Measurements from ENCODE around the gene MAD1L1.

DNA sequence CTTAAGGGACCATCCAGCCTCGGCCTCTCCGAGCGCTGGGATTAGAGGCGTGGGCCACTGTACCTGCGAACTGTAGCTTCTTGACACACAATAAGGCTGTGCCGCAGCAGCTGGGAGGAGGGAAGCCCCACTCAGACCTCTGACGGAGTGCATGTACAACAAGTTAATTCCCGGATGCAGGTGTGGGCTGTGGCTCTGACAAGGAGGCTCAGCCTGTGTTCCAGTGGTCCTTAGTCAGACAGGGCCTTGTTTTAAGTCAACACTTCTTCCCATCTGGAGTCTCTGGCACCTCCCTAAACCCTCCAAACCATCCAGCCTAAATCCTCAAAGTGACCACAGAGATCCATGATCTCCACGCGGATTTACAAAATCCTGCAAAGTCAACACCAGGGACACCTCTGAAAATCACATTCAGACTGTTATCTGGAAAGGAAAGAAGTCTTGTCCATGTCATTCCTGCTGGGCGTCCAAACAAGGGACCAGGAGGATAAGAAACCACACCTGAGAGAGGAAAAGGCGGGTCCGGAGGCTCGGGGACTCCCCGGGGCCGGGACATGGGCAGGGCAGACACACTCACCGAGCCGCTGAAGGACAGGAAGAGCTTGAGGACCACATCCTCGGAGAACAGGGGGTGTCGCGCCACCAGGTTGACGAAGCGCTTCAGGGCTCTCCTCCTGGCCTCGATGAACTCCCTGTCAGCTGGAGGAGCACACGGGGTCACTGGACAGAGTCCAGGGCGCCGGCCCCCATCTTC lies 38.7 kb upstream of the MAD1L1 start:
- TF ChIP-seq, protein P1, sequence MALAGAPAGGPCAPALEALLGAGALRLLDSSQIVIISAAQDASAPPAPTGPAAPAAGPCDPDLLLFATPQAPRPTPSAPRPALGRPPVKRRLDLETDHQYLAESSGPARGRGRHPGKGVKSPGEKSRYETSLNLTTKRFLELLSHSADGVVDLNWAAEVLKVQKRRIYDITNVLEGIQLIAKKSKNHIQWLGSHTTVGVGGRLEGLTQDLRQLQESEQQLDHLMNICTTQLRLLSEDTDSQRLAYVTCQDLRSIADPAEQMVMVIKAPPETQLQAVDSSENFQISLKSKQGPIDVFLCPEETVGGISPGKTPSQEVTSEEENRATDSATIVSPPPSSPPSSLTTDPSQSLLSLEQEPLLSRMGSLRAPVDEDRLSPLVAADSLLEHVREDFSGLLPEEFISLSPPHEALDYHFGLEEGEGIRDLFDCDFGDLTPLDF (CRISPR knock-in tag; IDR thresholded peaks at IDR 0.05) = no peak
- TF ChIP-seq, protein P2, sequence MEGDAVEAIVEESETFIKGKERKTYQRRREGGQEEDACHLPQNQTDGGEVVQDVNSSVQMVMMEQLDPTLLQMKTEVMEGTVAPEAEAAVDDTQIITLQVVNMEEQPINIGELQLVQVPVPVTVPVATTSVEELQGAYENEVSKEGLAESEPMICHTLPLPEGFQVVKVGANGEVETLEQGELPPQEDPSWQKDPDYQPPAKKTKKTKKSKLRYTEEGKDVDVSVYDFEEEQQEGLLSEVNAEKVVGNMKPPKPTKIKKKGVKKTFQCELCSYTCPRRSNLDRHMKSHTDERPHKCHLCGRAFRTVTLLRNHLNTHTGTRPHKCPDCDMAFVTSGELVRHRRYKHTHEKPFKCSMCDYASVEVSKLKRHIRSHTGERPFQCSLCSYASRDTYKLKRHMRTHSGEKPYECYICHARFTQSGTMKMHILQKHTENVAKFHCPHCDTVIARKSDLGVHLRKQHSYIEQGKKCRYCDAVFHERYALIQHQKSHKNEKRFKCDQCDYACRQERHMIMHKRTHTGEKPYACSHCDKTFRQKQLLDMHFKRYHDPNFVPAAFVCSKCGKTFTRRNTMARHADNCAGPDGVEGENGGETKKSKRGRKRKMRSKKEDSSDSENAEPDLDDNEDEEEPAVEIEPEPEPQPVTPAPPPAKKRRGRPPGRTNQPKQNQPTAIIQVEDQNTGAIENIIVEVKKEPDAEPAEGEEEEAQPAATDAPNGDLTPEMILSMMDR (IDR thresholded peaks at IDR 0.05) = no peak
- TF ChIP-seq, protein P3, sequence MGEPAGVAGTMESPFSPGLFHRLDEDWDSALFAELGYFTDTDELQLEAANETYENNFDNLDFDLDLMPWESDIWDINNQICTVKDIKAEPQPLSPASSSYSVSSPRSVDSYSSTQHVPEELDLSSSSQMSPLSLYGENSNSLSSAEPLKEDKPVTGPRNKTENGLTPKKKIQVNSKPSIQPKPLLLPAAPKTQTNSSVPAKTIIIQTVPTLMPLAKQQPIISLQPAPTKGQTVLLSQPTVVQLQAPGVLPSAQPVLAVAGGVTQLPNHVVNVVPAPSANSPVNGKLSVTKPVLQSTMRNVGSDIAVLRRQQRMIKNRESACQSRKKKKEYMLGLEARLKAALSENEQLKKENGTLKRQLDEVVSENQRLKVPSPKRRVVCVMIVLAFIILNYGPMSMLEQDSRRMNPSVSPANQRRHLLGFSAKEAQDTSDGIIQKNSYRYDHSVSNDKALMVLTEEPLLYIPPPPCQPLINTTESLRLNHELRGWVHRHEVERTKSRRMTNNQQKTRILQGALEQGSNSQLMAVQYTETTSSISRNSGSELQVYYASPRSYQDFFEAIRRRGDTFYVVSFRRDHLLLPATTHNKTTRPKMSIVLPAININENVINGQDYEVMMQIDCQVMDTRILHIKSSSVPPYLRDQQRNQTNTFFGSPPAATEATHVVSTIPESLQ (CRISPR knock-in tag; IDR thresholded peaks at IDR 0.05) = no peak
- TF ChIP-seq ZNF263 (CRISPR knock-in tag; IDR thresholded peaks at IDR 0.05; ENCODE audit: low read depth) = no peak
- TF ChIP-seq TCF7 (CRISPR knock-in tag; IDR thresholded peaks at IDR 0.05; ENCODE audit: low read depth) = no peak
- TF ChIP-seq ATF1 (CRISPR knock-in tag; IDR thresholded peaks at IDR 0.05) = no peak
- TF ChIP-seq MXD4 (CRISPR knock-in tag; IDR thresholded peaks at IDR 0.05; ENCODE audit: borderline replicate concordance) = no peak
- no peak for TF ChIP-seq CBFB (CRISPR knock-in tag; IDR thresholded peaks at IDR 0.05; ENCODE audit: low read depth)
- TF ChIP-seq, protein P4, sequence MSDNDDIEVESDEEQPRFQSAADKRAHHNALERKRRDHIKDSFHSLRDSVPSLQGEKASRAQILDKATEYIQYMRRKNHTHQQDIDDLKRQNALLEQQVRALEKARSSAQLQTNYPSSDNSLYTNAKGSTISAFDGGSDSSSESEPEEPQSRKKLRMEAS (CRISPR knock-in tag; IDR thresholded peaks at IDR 0.05) = no peak
- no peak for TF ChIP-seq NFATC4 (CRISPR knock-in tag; IDR thresholded peaks at IDR 0.05)
- TF ChIP-seq ESRRA (CRISPR knock-in tag; IDR thresholded peaks at IDR 0.05; ENCODE audit: borderline replicate concordance) = no peak
